ENCODE results near the gene DIPK1A.

The DIPK1A gene

GRCh38 chr1:92842082-92843045, 118.9 kb downstream of the DIPK1A start:
- Histone ChIP-seq H3K4me3 (ENCODE audit: low read length) (no peak overlapping the region), H3K9me3 (ENCODE audit: control insufficient read depth, insufficient read depth, low read length) (no peaks in the 10 kb centered on the region), H3K27ac (ENCODE audit: low read length) (no peak overlapping the region), H3K27me3 (ENCODE audit: control insufficient read depth, insufficient read depth, low read length) (no peaks in the 10 kb centered on the region), H3K36me3 (ENCODE audit: control insufficient read depth, insufficient read depth, low read length) (peaks cover 24% of the 10 kb centered on the region), H3K4me1 (ENCODE audit: control insufficient read depth, insufficient read depth, low read length) (no peaks in the 10 kb centered on the region)
- DNase-seq (ENCODE audit: low read depth, low spot score): no peak
- WGBS (ENCODE audit: insufficient coverage, insufficient read length): no CpG with 5 or more reads among the region's 4 CpGs

GRCh38 chr1:92840600-92840999, 120.7 kb downstream of the DIPK1A start:
- Histone ChIP-seq H3K36me3 (ENCODE audit: control insufficient read depth, insufficient read depth, low read length) (peaks cover 34% of the 10 kb centered on the region), H3K4me3 (ENCODE audit: low read length) (no peak overlapping the region), H3K27me3 (ENCODE audit: control insufficient read depth, insufficient read depth, low read length) (no peaks in the 10 kb centered on the region), H3K27ac (ENCODE audit: low read length) (no peak overlapping the region), H3K9me3 (ENCODE audit: control insufficient read depth, insufficient read depth, low read length) (no peaks in the 10 kb centered on the region), H3K4me1 (ENCODE audit: control insufficient read depth, insufficient read depth, low read length) (no peaks in the 10 kb centered on the region)
- DNase-seq (ENCODE audit: low read depth, low spot score): no peak
- WGBS (ENCODE audit: insufficient coverage, insufficient read length): no CpG with 5 or more reads among the region's 5 CpGs

GRCh38 chr1:92839442-92839841, 121.8 kb downstream of the DIPK1A start:
- Histone ChIP-seq H3K4me3 (ENCODE audit: low read length) (no peak overlapping the region), H3K36me3 (ENCODE audit: control insufficient read depth, insufficient read depth, low read length) (peaks cover 40% of the 10 kb centered on the region), H3K9me3 (ENCODE audit: control insufficient read depth, insufficient read depth, low read length) (no peaks in the 10 kb centered on the region), H3K27ac (ENCODE audit: low read length) (no peak overlapping the region), H3K27me3 (ENCODE audit: control insufficient read depth, insufficient read depth, low read length) (no peaks in the 10 kb centered on the region), H3K4me1 (ENCODE audit: control insufficient read depth, insufficient read depth, low read length) (no peaks in the 10 kb centered on the region)
- WGBS (ENCODE audit: insufficient coverage, insufficient read length): no CpG with 5 or more reads among the region's 2 CpGs
- no peak for DNase-seq (ENCODE audit: low read depth, low spot score)

GRCh38 chr1:92838519-92838918, 122.7 kb downstream of the DIPK1A start:
- Histone ChIP-seq H3K36me3 (ENCODE audit: control insufficient read depth, insufficient read depth, low read length) (peaks cover 49% of the 10 kb centered on the region), H3K4me3 (ENCODE audit: low read length) (no peak overlapping the region), H3K4me1 (ENCODE audit: control insufficient read depth, insufficient read depth, low read length) (no peaks in the 10 kb centered on the region; the same call in 1 of the 2 replicates), H3K27ac (ENCODE audit: low read length) (no peak overlapping the region), H3K9me3 (ENCODE audit: control insufficient read depth, insufficient read depth, low read length) (no peaks in the 10 kb centered on the region), H3K27me3 (ENCODE audit: control insufficient read depth, insufficient read depth, low read length) (no peaks in the 10 kb centered on the region)
- no peak for DNase-seq (ENCODE audit: low read depth, low spot score)
- WGBS (ENCODE audit: insufficient coverage, insufficient read length): no CpG with 5 or more reads among the region's 1 CpG

- DNase-seq (ENCODE audit: low read depth, low spot score): no peak
- no peaks in the 10 kb centered on the region for H3K27me3 ChIP-seq (ENCODE audit: control insufficient read depth, insufficient read depth, low read length)
- H3K9me3 ChIP-seq (ENCODE audit: control insufficient read depth, insufficient read depth, low read length): no peaks in the 10 kb centered on the region
- H3K4me1 ChIP-seq (ENCODE audit: control insufficient read depth, insufficient read depth, low read length): no peaks in the 10 kb centered on the region; the same call in 1 of the 2 replicates
- H3K27ac ChIP-seq (ENCODE audit: low read length): no peak overlapping the region
- no CpG with 5 or more reads among the region's 2 CpGs for WGBS (ENCODE audit: insufficient coverage, insufficient read length)
- no peak overlapping the region for H3K4me3 ChIP-seq (ENCODE audit: low read length)
- peaks cover 49% of the 10 kb centered on the region for H3K36me3 ChIP-seq (ENCODE audit: control insufficient read depth, insufficient read depth, low read length)
These were observed 124.2 kb downstream of the DIPK1A start for GRCh38 chr1:92837062-92837461.

- no peak overlapping the region for H3K27ac ChIP-seq (ENCODE audit: low read length)
- H3K36me3 ChIP-seq (ENCODE audit: control insufficient read depth, insufficient read depth, low read length): peaks cover 38% of the 10 kb centered on the region; the same call in 1 of the 2 replicates
These were observed 126.6 kb downstream of the DIPK1A start for GRCh38 chr1:92834617-92835016.

GRCh38 chr1:92833840-92834239, 127.4 kb downstream of the DIPK1A start:
- no peaks in the 10 kb centered on the region for H3K9me3 ChIP-seq (ENCODE audit: control insufficient read depth, insufficient read depth, low read length)
- H3K4me1 ChIP-seq (ENCODE audit: control insufficient read depth, insufficient read depth, low read length): no peaks in the 10 kb centered on the region; the same call in 1 of the 2 replicates
- no peak overlapping the region for H3K27ac ChIP-seq (ENCODE audit: low read length)
- H3K27me3 ChIP-seq (ENCODE audit: control insufficient read depth, insufficient read depth, low read length): no peaks in the 10 kb centered on the region
- no peak overlapping the region; the same call in 1 of the 2 replicates for H3K4me3 ChIP-seq (ENCODE audit: low read length)
- WGBS (ENCODE audit: insufficient coverage, insufficient read length): no CpG with 5 or more reads among the region's 5 CpGs
- H3K36me3 ChIP-seq (ENCODE audit: control insufficient read depth, insufficient read depth, low read length): peaks cover 32% of the 10 kb centered on the region; the same call in 1 of the 2 replicates
- DNase-seq (ENCODE audit: low read depth, low spot score): no peak

More at GRCh38 chr1:92834617-92835016, 126.6 kb downstream of the DIPK1A start:
- H3K4me3 ChIP-seq (ENCODE audit: low read length): no peak overlapping the region
- no peaks in the 10 kb centered on the region for H3K9me3 ChIP-seq (ENCODE audit: control insufficient read depth, insufficient read depth, low read length)
- H3K27me3 ChIP-seq (ENCODE audit: control insufficient read depth, insufficient read depth, low read length): no peaks in the 10 kb centered on the region
- H3K4me1 ChIP-seq (ENCODE audit: control insufficient read depth, insufficient read depth, low read length): no peaks in the 10 kb centered on the region; the same call in 1 of the 2 replicates
- WGBS (ENCODE audit: insufficient coverage, insufficient read length): no CpG with 5 or more reads among the region's 5 CpGs
- no peak for DNase-seq (ENCODE audit: low read depth, low spot score)

- no CpG with 5 or more reads among the region's 19 CpGs for WGBS (ENCODE audit: insufficient coverage, insufficient read length)
- DNase-seq (ENCODE audit: low read depth, low spot score): no peak
- Histone ChIP-seq H3K27me3 (ENCODE audit: control insufficient read depth, insufficient read depth, low read length) (no peaks in the 10 kb centered on the region), H3K4me1 (ENCODE audit: control insufficient read depth, insufficient read depth, low read length) (no peaks in the 10 kb centered on the region; the same call in 1 of the 2 replicates), H3K36me3 (ENCODE audit: control insufficient read depth, insufficient read depth, low read length) (peaks cover 28% of the 10 kb centered on the region; the same call in 1 of the 2 replicates), H3K27ac (ENCODE audit: low read length) (no peak overlapping the region), H3K4me3 (ENCODE audit: low read length) (peak overlapping the region; percentile 96), H3K9me3 (ENCODE audit: control insufficient read depth, insufficient read depth, low read length) (no peaks in the 10 kb centered on the region)
These were observed 128.6 kb downstream of the DIPK1A start for GRCh38 chr1:92832537-92833114.

- Histone ChIP-seq H3K27ac (ENCODE audit: low read length) (no peak within 1 kb of the TSS), H3K36me3 (ENCODE audit: control insufficient read depth, insufficient read depth, low read length) (peaks cover 22% of the 10 kb centered on the region; the same call in 1 of the 2 replicates), H3K9me3 (ENCODE audit: control insufficient read depth, insufficient read depth, low read length) (no peaks in the 10 kb centered on the region), H3K4me1 (ENCODE audit: control insufficient read depth, insufficient read depth, low read length) (no peaks in the 10 kb centered on the region; the same call in 1 of the 2 replicates), H3K27me3 (ENCODE audit: control insufficient read depth, insufficient read depth, low read length) (no peaks in the 10 kb centered on the region), H3K4me3 (ENCODE audit: low read length) (peak within 1 kb of the TSS; percentile 96)
- peak; percentile 98 for DNase-seq (ENCODE audit: low read depth, low spot score)
- WGBS (ENCODE audit: insufficient coverage, insufficient read length): no CpG with 5 or more reads among the region's 57 CpGs
These were observed 129.3 kb downstream of the DIPK1A start, which contains the start of gene RPL5 for GRCh38 chr1:92831762-92832536. TSS of gene RPL5 (plus strand) at chr1:92832040. CDS start at chr1:92832115, 75 bp downstream.

GRCh38 chr1:92831368-92831761, 129.9 kb downstream of the DIPK1A start:
- H3K27ac ChIP-seq (ENCODE audit: low read length): no peak overlapping the region

More at GRCh38 chr1:92831368-92831761, 129.9 kb downstream of the DIPK1A start:
- Histone ChIP-seq H3K4me3 (ENCODE audit: low read length) (no peak overlapping the region; the same call in 1 of the 2 replicates), H3K9me3 (ENCODE audit: control insufficient read depth, insufficient read depth, low read length) (no peaks in the 10 kb centered on the region), H3K36me3 (ENCODE audit: control insufficient read depth, insufficient read depth, low read length) (peaks cover 20% of the 10 kb centered on the region; the same call in 1 of the 2 replicates), H3K4me1 (ENCODE audit: control insufficient read depth, insufficient read depth, low read length) (no peaks in the 10 kb centered on the region; the same call in 1 of the 2 replicates), H3K27me3 (ENCODE audit: control insufficient read depth, insufficient read depth, low read length) (no peaks in the 10 kb centered on the region)
- WGBS (ENCODE audit: insufficient coverage, insufficient read length): no CpG with 5 or more reads among the region's 4 CpGs
- no peak for DNase-seq (ENCODE audit: low read depth, low spot score)

All from iPS DF 6.9 (cell line).